ENCODE measurements around the gene GAS6. TPM values are rescaled to one million over a fixed set of nuclear protein-coding genes. Genes with fewer than 3 reads are reported as not detected.

The GAS6 gene
- total RNA-seq, 1 experiment from 2014 or later = 20.9 TPM

DNA sequence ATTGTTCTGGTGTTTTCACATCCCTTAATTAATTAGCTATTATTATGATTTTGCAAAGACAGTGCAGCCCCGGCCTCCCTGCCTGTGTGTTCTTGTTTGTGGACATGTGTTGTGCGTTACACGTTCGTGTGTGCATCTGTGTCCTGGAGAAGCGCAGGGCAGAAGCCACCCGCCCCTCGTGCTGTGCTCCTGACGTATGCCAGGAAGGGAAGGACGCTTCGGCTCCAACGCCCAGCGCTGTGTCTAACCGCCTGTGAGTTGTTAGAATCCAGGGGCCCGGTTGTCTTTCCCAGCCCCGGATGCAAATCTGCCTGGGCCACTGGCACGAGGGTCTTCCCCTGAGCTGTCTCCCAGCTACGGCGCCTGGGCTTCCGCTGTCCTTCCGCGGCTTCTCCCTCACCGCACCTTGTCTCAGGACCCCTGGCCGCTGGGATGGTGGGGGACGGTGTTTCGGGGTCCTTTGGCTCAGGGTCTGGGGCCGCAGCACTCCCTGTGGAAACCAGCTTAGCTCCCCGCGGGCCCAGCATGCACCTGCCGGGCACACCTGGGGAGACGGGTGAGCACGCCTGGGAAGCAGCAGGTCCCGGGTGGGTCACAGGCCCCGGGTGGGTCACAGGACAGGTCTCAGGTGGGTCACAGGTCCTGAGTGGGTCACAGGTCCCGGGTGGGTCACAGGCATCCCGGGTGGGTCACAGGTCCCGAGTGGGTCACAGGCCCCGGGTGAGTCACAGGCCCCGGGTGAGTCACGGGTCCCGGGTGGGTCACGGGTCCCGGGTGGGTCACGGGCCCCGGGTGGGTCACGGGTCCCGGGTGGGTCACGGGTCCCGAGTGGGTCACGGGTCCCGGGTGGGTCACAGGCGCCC is 51.5 kb downstream of the GAS6 start:
- CTCF ChIA-PET = no interaction called here
- no peak for DNase-seq
- Histone ChIP-seq H4K20me1 (ENCODE audit: low read length) (no peaks in the 10 kb centered on the region), H3F3A (ENCODE audit: low read length, unreplicated experiment) (no peaks in the 10 kb centered on the region), H3K27me3 (ENCODE audit: low read length) (no peaks in the 10 kb centered on the region), H3K79me2 (ENCODE audit: low read length) (peaks cover 11% of the 10 kb centered on the region), H3K4me2 (ENCODE audit: low read length) (no peak overlapping the region), H3K4me1 (ENCODE audit: insufficient read depth, low read length) (peaks cover 9% of the 10 kb centered on the region; the same call in 1 of the 2 replicates), H3K36me3 (ENCODE audit: low read depth, low read length) (no peaks in the 10 kb centered on the region), H3K9ac (ENCODE audit: low read length) (no peak overlapping the region), H2AFZ (ENCODE audit: low read length) (no peak overlapping the region), H3K9me2 (replicated peaks; ENCODE audit: low read length) (no peaks in the 10 kb centered on the region), H3K27ac (ENCODE audit: low read length) (no peak overlapping the region), H3K9me3 (ENCODE audit: low read length) (no peaks in the 10 kb centered on the region), H3K4me3 (ENCODE audit: low read length) (no peak overlapping the region)
- BruUV-seq (replicated peaks) = no TSS peak
- no peak for ATAC-seq
- POLR2A ChIA-PET (ENCODE audit: unreplicated experiment) = no interaction called here
- TF ChIP-seq EZH2phosphoT487 (IDR thresholded peaks at IDR 0.05; ENCODE audit: borderline replicate concordance, low read length) = no peak
- TF ChIP-seq CTCF (conservative IDR thresholded peaks at IDR 0.05; ENCODE audit: low read depth, low read length) = no peak
- TF ChIP-seq EZH2 (IDR thresholded peaks at IDR 0.05; ENCODE audit: low read length, unreplicated experiment) = no peak
- intact Hi-C loops (cut with micrococcal nuclease) = no loop called here

- no peak for ATAC-seq
- Histone ChIP-seq H3K4me2 (ENCODE audit: low read length) (no peak overlapping the region), H3K9me3 (ENCODE audit: low read length) (no peaks in the 10 kb centered on the region), H4K20me1 (ENCODE audit: low read length) (no peaks in the 10 kb centered on the region), H3K9me2 (replicated peaks; ENCODE audit: low read length) (no peaks in the 10 kb centered on the region), H3K4me3 (ENCODE audit: low read length) (no peak overlapping the region), H3K79me2 (ENCODE audit: low read length) (peaks cover 8% of the 10 kb centered on the region), H3F3A (ENCODE audit: low read length, unreplicated experiment) (no peaks in the 10 kb centered on the region), H3K36me3 (ENCODE audit: low read depth, low read length) (no peaks in the 10 kb centered on the region), H3K27me3 (ENCODE audit: low read length) (no peaks in the 10 kb centered on the region), H2AFZ (ENCODE audit: low read length) (no peak overlapping the region), H3K4me1 (ENCODE audit: insufficient read depth, low read length) (peaks cover 3% of the 10 kb centered on the region; the same call in 1 of the 2 replicates), H3K9ac (ENCODE audit: low read length) (no peak overlapping the region), H3K27ac (ENCODE audit: low read length) (no peak overlapping the region)
- intact Hi-C loops (cut with micrococcal nuclease) = no loop called here
- DNase-seq = no peak
- ChIA-PET CTCF (no interaction called here), POLR2A (ENCODE audit: unreplicated experiment) (no interaction called here)
- BruUV-seq (replicated peaks) = no TSS peak
- TF ChIP-seq EZH2phosphoT487 (IDR thresholded peaks at IDR 0.05; ENCODE audit: borderline replicate concordance, low read length) (no peak), CTCF (conservative IDR thresholded peaks at IDR 0.05; ENCODE audit: low read depth, low read length) (no peak), EZH2 (IDR thresholded peaks at IDR 0.05; ENCODE audit: low read length, unreplicated experiment) (no peak)
Measured at GRCh38 chr13:113811081-113811928, 52.6 kb downstream of the GAS6 start.
